Measurements from ENCODE around the gene ZNF652. TPM values are rescaled to one million over a fixed set of nuclear protein-coding genes. Genes with fewer than 3 reads are reported as not detected.

ZNF652 gene
- total and polyA plus RNA-seq, 11 donors, result 7.2 to 24.5 (median 20.3) TPM

GRCh38 chr17:49344914-49345313 is 17.1 kb downstream of the ZNF652 start:
- no peak for ATAC-seq
- peaks cover 0 to 42% (median 4%) of the 10 kb centered on the region in 12 donors for H3K4me1 ChIP-seq
- H3K4me3 ChIP-seq, result no peak overlapping the region
- intact Hi-C loops (cut with DNase I), result no loop called here
- 65 to 95% (median 80%) methylated on average over 5 of the region's 5 CpGs for WGBS, 4 donors
- no peak for TF ChIP-seq POLR2A (IDR thresholded peaks at IDR 0.05)
- no peak for TF ChIP-seq CTCF (IDR thresholded peaks at IDR 0.05)
- peaks cover 0 to 14% (median 0%) of the 10 kb centered on the region in 9 donors for H3K36me3 ChIP-seq
- no peak overlapping the region for H3K27ac ChIP-seq
- no peaks in the 10 kb centered on the region for H3K27me3 ChIP-seq
- H3K9me3 ChIP-seq, result no peaks in the 10 kb centered on the region
- no peak for DNase-seq

- Histone ChIP-seq H3K9me3 (no peaks in the 10 kb centered on the region), H3K4me1 (peaks cover 0 to 46% (median 8%) of the 10 kb centered on the region in 12 donors), H3K4me3 (no peak overlapping the region), H3K27ac (peak overlapping the region in 1 of 12 donors; percentile 58), H3K27me3 (no peaks in the 10 kb centered on the region), H3K36me3 (peaks cover 0 to 6% (median 0%) of the 10 kb centered on the region in 9 donors)
- TF ChIP-seq POLR2A (IDR thresholded peaks at IDR 0.05), result no peak
- TF ChIP-seq CTCF (IDR thresholded peaks at IDR 0.05), result no peak
- ATAC-seq, result no peak
- 39 to 51% (median 42%) methylated on average over 3 of the region's 3 CpGs for WGBS, 4 donors
- no peak for DNase-seq
- intact Hi-C loops (cut with DNase I), result no loop called here
Observed at GRCh38 chr17:49343273-49343672, 18.8 kb downstream of the ZNF652 start.

- peak overlapping the region in 2 of 12 donors; percentile 10 to 31 for H3K4me3 ChIP-seq
- WGBS, 4 donors, result 65 to 68% (median 67%) methylated on average over 1 of the region's 1 CpG
- H3K36me3 ChIP-seq, result no peaks in the 10 kb centered on the region
- no peaks in the 10 kb centered on the region for H3K27me3 ChIP-seq
- H3K4me1 ChIP-seq, result peaks cover 0 to 47% (median 9%) of the 10 kb centered on the region in 12 donors
- intact Hi-C loops (cut with DNase I), result no loop called here
- peak overlapping the region in 1 of 12 donors; percentile 58 for H3K27ac ChIP-seq
- no peaks in the 10 kb centered on the region for H3K9me3 ChIP-seq
- ATAC-seq (no peak), DNase-seq (no peak)
- TF ChIP-seq CTCF (IDR thresholded peaks at IDR 0.05) (no peak), POLR2A (IDR thresholded peaks at IDR 0.05) (no peak)
Observed at GRCh38 chr17:49342575-49342936, 19.5 kb downstream of the ZNF652 start.

GRCh38 chr17:49341356-49341755 is 20.7 kb downstream of the ZNF652 start:
- DNase-seq, result no peak
- WGBS, 4 donors, result 57 to 63% (median 59%) methylated on average over 5 of the region's 5 CpGs
- TF ChIP-seq CTCF (IDR thresholded peaks at IDR 0.05) (no peak), POLR2A (IDR thresholded peaks at IDR 0.05) (no peak)
- Histone ChIP-seq H3K27ac (peak overlapping the region in 2 of 12 donors; percentile 11 to 72), H3K4me3 (no peak overlapping the region), H3K9me3 (no peaks in the 10 kb centered on the region), H3K36me3 (no peaks in the 10 kb centered on the region), H3K4me1 (peaks cover 0 to 50% (median 9%) of the 10 kb centered on the region in 12 donors), H3K27me3 (no peaks in the 10 kb centered on the region)
- intact Hi-C loops (cut with DNase I), result no loop called here
- peak in 1 of 4 donors; percentile 52 for ATAC-seq
